ENCODE results near the gene GCG. TPM values are rescaled to one million over a fixed set of nuclear protein-coding genes. Genes with fewer than 3 reads are reported as not detected.
A peak's percentile ranks its signal among the peaks of the same experiment; 100 is the strongest.

The GCG gene
- polyA plus RNA-seq, 1 experiment = 0.27 TPM

DNA sequence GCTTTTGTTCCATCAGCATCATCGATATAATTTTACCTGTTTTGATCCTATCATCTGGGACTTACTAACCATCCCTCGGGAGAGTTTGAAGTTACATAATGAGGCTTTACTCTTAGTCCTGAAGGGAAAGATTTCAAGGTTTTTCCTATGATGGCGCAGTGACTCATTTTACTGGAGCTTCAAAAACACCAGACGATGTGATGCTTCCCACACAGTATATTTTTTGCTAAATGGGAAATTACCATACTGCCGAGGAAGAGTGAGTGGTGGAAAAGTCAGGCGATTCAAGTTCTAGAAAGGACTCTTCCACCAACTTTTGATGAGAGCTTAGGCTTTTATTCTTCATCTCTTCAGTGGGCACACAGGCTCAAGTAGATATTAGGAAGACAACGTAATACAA lies 44.6 kb upstream of the GCG start:
- POLR2A ChIA-PET = interaction anchor here (0.6 to 3.6 kb wide), 11 partner anchors 14 to 124 kb away, joined by 3 to 35 read pairs (median 5); partner anchors contain the start of gene FAP
- no peak overlapping the region for H3K4me3 ChIP-seq (ENCODE audit: low read depth, low read length)
- CTCF ChIA-PET = interaction anchor here (1.0 to 3.2 kb wide), 4 partner anchors 11 to 610 kb away, joined by 3 to 25 read pairs (median 8); no protein-coding TSS in a partner anchor
- H3K27ac ChIP-seq (ENCODE audit: low read depth, low read length) = peak overlapping the region; percentile 87
- H3K9me3 ChIP-seq (ENCODE audit: control insufficient read depth, insufficient read depth, low read length) = no peaks in the 10 kb centered on the region
- DNase-seq (ENCODE audit: low read depth, low spot score) = no peak
- TF ChIP-seq, protein P1, sequence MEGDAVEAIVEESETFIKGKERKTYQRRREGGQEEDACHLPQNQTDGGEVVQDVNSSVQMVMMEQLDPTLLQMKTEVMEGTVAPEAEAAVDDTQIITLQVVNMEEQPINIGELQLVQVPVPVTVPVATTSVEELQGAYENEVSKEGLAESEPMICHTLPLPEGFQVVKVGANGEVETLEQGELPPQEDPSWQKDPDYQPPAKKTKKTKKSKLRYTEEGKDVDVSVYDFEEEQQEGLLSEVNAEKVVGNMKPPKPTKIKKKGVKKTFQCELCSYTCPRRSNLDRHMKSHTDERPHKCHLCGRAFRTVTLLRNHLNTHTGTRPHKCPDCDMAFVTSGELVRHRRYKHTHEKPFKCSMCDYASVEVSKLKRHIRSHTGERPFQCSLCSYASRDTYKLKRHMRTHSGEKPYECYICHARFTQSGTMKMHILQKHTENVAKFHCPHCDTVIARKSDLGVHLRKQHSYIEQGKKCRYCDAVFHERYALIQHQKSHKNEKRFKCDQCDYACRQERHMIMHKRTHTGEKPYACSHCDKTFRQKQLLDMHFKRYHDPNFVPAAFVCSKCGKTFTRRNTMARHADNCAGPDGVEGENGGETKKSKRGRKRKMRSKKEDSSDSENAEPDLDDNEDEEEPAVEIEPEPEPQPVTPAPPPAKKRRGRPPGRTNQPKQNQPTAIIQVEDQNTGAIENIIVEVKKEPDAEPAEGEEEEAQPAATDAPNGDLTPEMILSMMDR (IDR thresholded peaks at IDR 0.05; ENCODE audit: low read depth, low read length) = no peak
- no peaks in the 10 kb centered on the region for H3K27me3 ChIP-seq (ENCODE audit: control insufficient read depth, insufficient read depth, low read length)

DNA sequence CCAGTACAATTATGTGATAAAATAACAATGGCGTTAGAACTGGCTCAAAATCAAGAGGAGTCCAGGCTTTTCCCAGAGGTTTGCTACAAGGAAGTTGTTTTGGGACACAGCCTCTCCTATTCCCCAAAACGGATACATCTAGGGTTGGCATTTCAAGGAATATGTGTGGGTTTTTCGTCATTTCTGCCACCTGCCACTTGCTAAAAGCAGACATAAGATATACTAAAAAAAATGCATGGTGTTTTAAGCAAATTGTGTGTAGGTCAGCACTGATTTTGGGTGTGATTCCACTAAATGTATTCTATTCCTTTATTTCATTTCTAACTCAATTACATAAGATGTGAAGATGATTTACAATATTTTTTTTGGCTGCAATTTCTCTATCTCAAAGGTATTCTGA lies 36.4 kb upstream of the GCG start:
- H3K4me3 ChIP-seq (ENCODE audit: low read depth, low read length) = no peak overlapping the region
- H3K27me3 ChIP-seq (ENCODE audit: control insufficient read depth, insufficient read depth, low read length) = no peaks in the 10 kb centered on the region
- no peak overlapping the region for H3K27ac ChIP-seq (ENCODE audit: low read depth, low read length)
- no peak for DNase-seq (ENCODE audit: low read depth, low spot score)
- POLR2A ChIA-PET = no interaction called here
- no peaks in the 10 kb centered on the region for H3K9me3 ChIP-seq (ENCODE audit: control insufficient read depth, insufficient read depth, low read length)
- TF ChIP-seq, protein P1 (IDR thresholded peaks at IDR 0.05; ENCODE audit: low read depth, low read length) = no peak
- CTCF ChIA-PET = no interaction called here

DNA sequence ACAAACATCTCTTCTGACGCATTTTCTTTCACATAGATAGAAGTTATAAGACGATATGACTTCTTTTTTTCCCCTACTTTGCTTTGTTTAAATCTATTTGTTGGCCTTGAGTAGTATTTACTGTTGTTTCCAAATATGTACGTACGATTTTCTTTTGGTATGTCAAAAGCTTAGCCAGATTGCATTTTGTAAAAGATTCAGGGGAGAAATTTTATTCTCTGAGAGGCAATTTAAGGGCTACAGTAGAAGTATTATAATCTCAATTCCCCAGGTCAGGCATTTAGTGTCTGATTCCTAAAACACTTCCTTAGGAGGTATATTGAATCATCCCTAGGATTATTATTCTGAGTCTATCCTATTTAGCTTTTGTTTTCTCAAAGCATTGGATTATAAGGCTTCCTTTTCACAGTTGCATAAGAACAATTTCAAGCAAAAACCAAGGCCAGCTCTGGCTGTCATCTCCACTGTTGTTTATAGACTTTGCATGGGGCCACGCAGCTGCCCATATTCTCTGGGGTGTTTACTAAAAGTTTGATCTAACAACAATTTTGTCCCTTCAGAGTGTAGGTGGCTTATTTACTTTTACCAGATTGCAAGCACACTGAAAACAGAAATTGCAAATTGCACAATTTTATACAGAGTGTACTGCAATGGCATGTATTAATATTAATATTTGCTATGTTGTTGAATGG lies 33.6 kb upstream of the GCG start:
- CTCF ChIA-PET = interaction anchor here (2.0 kb wide), 1 partner anchor 10 kb away, joined by 8 read pairs; no protein-coding TSS in a partner anchor
- Histone ChIP-seq H3K27me3 (ENCODE audit: control insufficient read depth, insufficient read depth, low read length) (no peaks in the 10 kb centered on the region), H3K9me3 (ENCODE audit: control insufficient read depth, insufficient read depth, low read length) (no peaks in the 10 kb centered on the region), H3K4me3 (ENCODE audit: low read depth, low read length) (no peak overlapping the region), H3K27ac (ENCODE audit: low read depth, low read length) (no peak overlapping the region)
- DNase-seq (ENCODE audit: low read depth, low spot score) = no peak
- TF ChIP-seq, protein P1 (IDR thresholded peaks at IDR 0.05; ENCODE audit: low read depth, low read length) = no peak
- POLR2A ChIA-PET = no interaction called here

DNA sequence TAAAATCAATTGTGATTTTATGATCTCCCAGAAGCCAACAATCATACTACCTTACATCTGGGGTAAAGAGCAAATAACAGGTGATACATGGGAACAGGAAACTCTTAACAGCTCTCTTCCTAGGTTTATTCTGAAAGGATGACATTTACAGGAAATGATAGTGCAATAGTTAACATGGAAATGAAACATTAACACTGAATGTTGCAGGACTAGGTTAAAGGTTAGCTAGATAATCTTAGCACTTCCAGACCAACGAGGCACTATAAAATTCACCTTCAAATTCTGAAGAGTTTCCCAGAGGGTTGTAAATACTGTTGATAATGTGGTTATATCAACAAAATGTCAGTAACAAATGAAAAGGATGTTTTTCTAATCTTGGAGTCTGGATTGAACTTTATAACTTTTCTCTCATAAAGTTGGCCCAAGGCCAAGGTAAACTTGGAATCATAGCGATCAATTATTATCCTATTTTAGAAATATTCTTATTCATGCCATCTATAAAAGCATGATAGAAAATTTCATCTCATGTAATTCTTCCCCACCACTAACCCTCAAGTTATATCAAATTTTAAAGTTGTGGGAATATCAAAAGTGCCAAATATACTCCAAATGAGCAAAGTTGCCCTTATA lies 32.9 kb upstream of the GCG start:
- Histone ChIP-seq H3K27ac (ENCODE audit: low read depth, low read length) (no peak overlapping the region), H3K4me3 (ENCODE audit: low read depth, low read length) (no peak overlapping the region), H3K9me3 (ENCODE audit: control insufficient read depth, insufficient read depth, low read length) (no peaks in the 10 kb centered on the region), H3K27me3 (ENCODE audit: control insufficient read depth, insufficient read depth, low read length) (no peaks in the 10 kb centered on the region)
- ChIA-PET POLR2A (no interaction called here), CTCF (no interaction called here)
- TF ChIP-seq, protein P1 (IDR thresholded peaks at IDR 0.05; ENCODE audit: low read depth, low read length) = no peak
- DNase-seq (ENCODE audit: low read depth, low spot score) = no peak

DNA sequence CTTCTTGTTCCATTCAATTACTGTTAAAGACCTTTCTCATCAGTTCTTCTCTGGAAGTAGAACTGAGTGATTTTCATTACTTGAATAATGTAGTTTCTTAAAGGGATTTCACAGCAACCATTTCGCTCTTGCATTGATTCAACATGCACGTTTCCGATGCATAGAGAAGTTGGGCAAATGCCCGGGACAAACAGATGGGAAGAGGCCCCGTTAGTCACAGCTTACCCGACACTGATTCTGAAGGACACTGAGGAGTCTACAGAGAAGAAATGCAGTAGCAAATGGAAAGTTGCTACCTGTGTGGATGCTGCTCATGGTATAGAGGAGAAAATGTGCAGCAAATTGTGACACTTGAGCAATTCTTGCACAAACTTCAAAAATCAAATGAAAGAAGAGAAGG lies 32.3 kb upstream of the GCG start:
- POLR2A ChIA-PET = no interaction called here
- no peak overlapping the region for H3K27ac ChIP-seq (ENCODE audit: low read depth, low read length)
- H3K27me3 ChIP-seq (ENCODE audit: control insufficient read depth, insufficient read depth, low read length) = no peaks in the 10 kb centered on the region
- no peaks in the 10 kb centered on the region for H3K9me3 ChIP-seq (ENCODE audit: control insufficient read depth, insufficient read depth, low read length)
- no peak for DNase-seq (ENCODE audit: low read depth, low spot score)
- TF ChIP-seq, protein P1 (IDR thresholded peaks at IDR 0.05; ENCODE audit: low read depth, low read length) = no peak
- CTCF ChIA-PET = no interaction called here
- no peak overlapping the region for H3K4me3 ChIP-seq (ENCODE audit: low read depth, low read length)
